Activated CD8-positive, alpha-beta memory T cell treated with anti-CD3 and anti-CD28 coated beads, Interleukin-2, amount 50 U/mL, for 48 hours (primary cell): ENCODE measurements around the gene UGT1A10.

Experiments
- DNase-seq: peaks from one replicate; pipeline ENCODE4 v3.0.0-alpha.2; 2020

UGT1A10 gene

GRCh38 chr2:233656443-233656842 lies 20.2 kb downstream of the UGT1A10 start:
- DNase-seq: no peak

GRCh38 chr2:233658610-233659009 lies 22.4 kb downstream of the UGT1A10 start:
- no peak for DNase-seq

DNA sequence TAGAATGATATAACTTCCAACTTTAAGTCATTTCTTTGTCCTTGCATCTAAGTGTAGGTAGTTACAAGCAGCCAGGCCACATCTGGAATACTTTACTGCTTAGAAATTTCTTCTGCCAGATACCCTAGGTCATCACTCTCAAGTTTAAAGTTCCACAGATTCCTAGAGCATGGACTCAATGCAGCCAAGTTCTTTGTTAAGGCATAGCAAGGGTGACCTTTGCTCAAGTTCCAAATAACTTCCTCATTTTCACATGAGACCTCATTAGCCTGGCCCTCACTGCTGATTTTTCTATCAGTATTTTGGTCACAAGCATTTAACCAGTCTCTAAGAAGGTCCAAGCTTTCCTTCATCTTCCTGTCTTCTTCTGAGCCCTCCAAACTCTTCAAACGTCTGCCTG lies 27.7 kb downstream of the UGT1A10 start:
- DNase-seq: no peak

GRCh38 chr2:233668605-233669260 lies 32.5 kb downstream of the UGT1A10 start:
- no peak for DNase-seq

- no peak for DNase-seq
Observed at GRCh38 chr2:233671290-233672161, 35.3 kb downstream of the UGT1A10 start, which contains the start of gene UGT1A9. TSS of gene UGT1A9 (plus strand) at chr2:233671898. CDS start at chr2:233671935, 37 bp downstream.

DNA sequence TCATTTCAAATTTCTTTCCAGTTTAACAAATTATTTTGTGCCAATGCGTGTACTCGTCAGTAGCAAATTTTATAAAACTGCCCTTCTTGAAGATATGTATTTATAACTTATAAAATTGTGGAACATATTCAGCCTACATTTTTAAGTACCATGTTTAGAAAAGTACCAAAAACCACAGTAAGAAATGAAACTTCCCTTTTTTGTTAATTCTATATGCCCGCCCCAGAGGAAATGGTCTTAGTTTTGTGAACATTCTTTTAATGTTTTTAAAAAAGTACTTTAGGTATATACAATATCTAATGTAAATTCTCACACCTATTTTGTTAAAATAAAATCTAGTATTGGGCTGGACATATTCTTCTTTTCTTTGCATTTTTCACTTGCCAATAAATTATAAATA lies 36.6 kb downstream of the UGT1A10 start:
- no peak for DNase-seq

- no peak for DNase-seq
Observed at GRCh38 chr2:233673896-233674295, 37.6 kb downstream of the UGT1A10 start.

DNA sequence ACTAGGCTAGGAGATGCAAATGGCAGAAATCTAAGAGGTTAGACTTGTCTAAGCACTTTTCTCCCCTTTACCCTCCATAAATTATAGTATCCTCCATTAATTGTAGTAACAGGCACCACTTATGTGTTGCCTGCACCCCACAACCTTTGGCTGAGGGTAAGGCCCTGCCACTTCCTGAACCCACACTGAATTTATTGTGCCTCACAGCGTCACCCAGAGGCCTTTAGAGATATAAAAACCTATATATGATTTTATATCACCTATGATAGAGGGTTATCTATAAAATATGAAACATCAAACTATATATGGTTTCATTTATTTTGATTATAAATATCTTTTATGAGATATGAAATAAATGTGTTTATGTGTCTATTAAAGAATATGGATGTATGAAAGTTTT lies 38.1 kb downstream of the UGT1A10 start:
- DNase-seq: no peak

- no peak for DNase-seq
Observed at GRCh38 chr2:233674995-233675394, 38.7 kb downstream of the UGT1A10 start.

GRCh38 chr2:233676046-233676445 lies 39.8 kb downstream of the UGT1A10 start:
- no peak for DNase-seq

- DNase-seq: no peak
Observed at GRCh38 chr2:233679196-233679595, 42.9 kb downstream of the UGT1A10 start.

DNA sequence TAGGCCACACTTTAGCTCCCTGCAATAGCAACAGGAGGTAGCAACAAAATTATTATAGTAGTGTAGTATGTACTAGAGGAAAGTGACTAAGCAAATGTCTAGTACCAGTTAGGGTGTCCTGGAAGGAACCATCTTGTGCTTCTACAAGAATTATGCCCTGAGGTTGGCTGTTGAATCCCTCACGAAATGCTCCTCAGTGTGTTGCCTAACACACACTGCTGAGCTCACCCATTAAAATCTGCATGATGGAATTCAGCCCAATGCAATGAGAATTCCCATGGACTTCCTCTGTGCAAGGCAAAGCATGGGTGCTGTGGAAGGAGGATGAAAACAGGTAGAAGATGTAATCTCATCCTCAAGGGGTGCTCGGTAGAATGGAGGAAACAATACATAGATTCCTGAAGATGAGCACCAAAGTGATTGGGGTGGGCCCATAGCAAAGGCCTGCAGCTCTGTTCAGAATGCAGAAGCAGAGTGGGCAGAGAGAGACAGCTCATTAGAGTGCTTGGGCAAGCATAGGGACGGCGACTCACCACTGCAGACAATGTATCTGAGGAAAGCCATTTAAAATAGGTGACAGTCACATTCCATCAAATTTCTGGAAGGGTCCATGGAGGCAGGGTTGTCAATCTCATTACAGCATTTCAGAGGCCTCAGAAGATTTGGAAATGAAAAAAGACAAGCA lies 44.3 kb downstream of the UGT1A10 start:
- no peak for DNase-seq

- DNase-seq: no peak
Observed at GRCh38 chr2:233681521-233682099, 45.4 kb downstream of the UGT1A10 start, which contains the start of gene UGT1A7. TSS of gene UGT1A7 (plus strand) at chr2:233681901. CDS start at chr2:233681938, 37 bp downstream.

DNA sequence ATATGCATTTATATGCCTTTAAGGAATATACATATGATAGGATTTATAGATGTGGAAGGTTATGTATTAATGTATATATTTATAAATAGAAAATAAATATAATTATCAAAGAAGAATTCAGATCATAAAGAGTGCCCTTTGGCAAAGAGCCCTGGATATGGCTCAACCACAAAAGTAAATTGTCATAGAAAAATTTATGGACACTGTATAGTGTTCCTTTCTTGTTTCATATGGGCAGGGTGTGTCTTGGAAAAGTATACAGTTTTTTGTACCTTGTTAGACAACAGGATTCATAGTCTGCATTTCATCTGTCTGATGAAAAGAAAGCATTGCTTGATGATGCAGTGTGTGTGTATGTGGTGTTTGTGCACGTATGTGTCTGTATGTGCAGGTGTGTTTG lies 48.4 kb downstream of the UGT1A10 start:
- DNase-seq: no peak

DNA sequence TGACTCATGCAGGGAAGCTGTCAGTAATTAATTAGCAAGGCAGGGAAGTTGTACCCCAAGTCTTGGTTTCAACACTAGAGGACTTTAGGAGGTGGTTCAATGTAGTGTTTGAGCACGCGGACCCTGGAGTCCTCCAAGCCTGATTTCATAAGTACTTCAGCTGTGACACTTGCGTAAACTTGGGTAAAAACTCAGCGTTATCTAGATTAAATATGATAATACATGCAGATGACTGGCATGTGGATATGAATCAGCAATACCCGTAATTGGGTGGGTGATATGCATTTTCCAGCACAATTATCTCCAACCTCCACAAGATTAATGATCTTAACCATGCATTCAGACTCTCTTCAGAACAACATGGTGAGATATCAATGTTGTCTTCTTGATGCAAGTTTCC lies 50.7 kb downstream of the UGT1A10 start:
- DNase-seq: no peak

- no peak for DNase-seq
Observed at GRCh38 chr2:233688341-233688740, 52.1 kb downstream of the UGT1A10 start.

DNA sequence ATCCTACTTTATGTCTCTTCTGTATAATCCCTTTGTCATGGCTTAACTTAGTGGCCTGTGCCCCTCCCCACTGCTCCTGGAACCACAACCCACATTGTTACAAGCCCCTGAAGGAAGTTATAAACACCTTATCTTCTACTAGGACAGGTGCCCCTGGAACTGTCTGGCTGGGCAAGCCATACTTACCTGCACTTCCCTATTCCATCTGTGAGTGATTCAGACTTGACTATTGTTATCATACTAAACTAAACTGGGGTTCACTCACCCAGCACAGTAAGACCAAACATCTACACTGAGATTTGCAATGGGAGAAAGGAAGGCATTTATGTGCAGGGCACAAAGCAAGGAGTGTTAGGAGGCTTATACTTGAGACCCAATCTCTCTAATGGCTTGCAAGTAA lies 52.8 kb downstream of the UGT1A10 start:
- DNase-seq: no peak

GRCh38 chr2:233689501-233689900 lies 53.3 kb downstream of the UGT1A10 start:
- no peak for DNase-seq

DNA sequence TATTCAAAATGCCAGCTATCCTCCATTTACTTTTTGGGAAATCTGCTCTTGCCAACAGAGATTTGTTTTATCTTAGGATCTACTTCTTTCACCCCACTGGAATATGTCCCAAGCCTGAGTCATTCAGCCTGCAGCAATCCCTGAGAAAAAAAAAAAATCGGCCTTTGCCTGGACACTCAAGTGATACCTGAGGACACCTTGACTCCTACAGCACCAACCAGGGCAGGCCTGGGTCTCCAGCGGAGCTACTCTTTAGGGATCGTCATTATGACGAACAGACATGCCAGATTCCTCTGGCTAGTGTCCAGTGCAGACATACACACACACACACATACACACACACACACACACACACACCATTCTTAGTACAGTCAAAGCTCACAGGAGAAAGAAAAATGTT lies 54.2 kb downstream of the UGT1A10 start:
- no peak for DNase-seq

DNA sequence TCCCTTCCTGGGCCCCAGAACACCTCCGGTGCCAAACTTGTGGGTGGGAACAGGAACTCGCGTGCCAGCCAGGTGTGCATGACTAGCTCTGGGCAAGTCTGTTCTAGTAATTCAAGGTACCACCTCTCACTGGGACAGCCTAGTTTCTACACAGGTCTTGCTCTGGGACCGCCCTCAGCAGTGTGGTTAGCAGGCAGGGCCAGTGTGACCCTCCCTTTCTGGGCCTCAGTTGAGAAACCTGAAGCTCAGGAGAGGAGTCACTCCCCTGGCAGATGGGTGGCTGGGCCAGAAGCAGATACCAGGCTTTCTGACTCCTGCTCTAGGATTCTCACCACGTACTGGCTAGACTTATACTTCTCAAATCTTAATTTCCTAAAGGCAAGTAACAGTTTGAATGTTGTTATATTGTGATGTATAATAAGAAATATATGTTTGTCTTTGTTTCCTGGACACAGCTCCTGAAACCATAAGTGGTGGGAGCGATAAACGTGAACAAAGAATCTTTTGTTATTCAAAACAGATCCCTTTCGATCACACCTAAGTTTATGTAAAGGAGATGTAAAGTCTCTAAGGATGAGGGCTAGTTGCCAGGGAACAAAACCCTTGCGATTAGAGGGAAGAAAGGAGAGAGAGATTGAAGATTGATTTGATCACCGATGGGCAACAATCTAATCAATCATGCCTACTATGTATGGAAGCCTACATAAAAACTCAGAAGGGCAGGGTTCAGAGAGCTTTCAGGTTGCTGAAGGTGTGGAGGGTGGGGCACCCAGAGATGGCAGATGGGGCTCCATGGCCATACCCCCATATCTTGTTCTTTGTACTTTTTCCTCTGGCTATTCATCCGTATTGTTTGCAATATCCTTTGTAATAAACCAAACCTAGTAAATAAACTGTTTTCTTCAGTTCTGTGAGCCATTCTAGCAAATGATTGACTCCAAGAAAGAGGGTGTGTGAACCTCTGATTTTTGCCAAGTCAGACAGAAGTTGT lies 55.5 kb downstream of the UGT1A10 start:
- DNase-seq: no peak

GRCh38 chr2:233692648-233693047 lies 56.4 kb downstream of the UGT1A10 start, which contains the start of gene UGT1A6:
TSS of gene UGT1A6 (plus strand) at chr2:233692890. CDS start at chr2:233693005, 115 bp downstream.
- DNase-seq: no peak

GRCh38 chr2:233693963-233694362 lies 57.7 kb downstream of the UGT1A10 start:
- no peak for DNase-seq
